Peyer's patch (tissue), 4 donors: ENCODE data around the gene SEMA3B.

Source experiments
- CTCF ChIP-seq, 6 experiments: fragments of 450-650 bp in 4 of 6; fragments of 200-600 bp in 2 of 6; sonication (generic) in 1 of 6; IDR thresholded peaks; one replicate each; pipeline ENCODE4 v1.5.1; 2017 to 2019; ENCODE audit warnings: antibody characterized with exemption in 6 of 6, mild to moderate bottlenecking in 3 of 6, moderate library complexity in 1 of 6
- POLR2A ChIP-seq, 2 donors: fragments of 450-650 bp; IDR thresholded peaks; one replicate each; pipeline ENCODE4 v1.5.1; 2017; ENCODE audit warnings: antibody characterized with exemption in 2 of 2, mild to moderate bottlenecking in 2 of 2, moderate library complexity in 2 of 2

GRCh38 chr3:50274371-50275104 lies 5.6 kb downstream of the SEMA3B start:
- peak; percentile 69 to 80 (median 76) for TF ChIP-seq CTCF (IDR thresholded peaks at IDR 0.05)
- no peak for TF ChIP-seq POLR2A (IDR thresholded peaks at IDR 0.05)
